Endometrium (tissue), 2 donors: ENCODE measurements around the gene GNG7.

ENCODE experiments used
- FAIRE-seq: peaks from 2 replicates; lab custom pipeline; 2012; peaks lifted over from hg19 to GRCh38; lab: Jason Lieb, UNC
- donor health status: control.
- donor health status: control.

Gene GNG7

GRCh38 chr19:2462635-2463421, 239.7 kb downstream of the GNG7 start:
- peak; percentile 76 for FAIRE-seq

- FAIRE-seq: no peak
These were observed 240.5 kb downstream of the GNG7 start for GRCh38 chr19:2461751-2462634.
